Right atrium auricular region (tissue), 2 donors: ENCODE data around the gene STK39. TPM values are rescaled to one million over a fixed set of nuclear protein-coding genes. Genes with fewer than 3 reads are reported as not detected.

Source experiments
- DNase-seq: peaks from one replicate; pipeline ENCODE4 v3.0.0-alpha.2; 2019; ENCODE audit warnings: low spot score
- H3K27ac ChIP-seq, 2 donors: fragments of 200-600 bp; sonication (generic); 1 replicate in 1 of 2; 2 replicates in 1 of 2; pipeline ENCODE4 v1.5.1; 2016 to 2019
- H3K27me3 ChIP-seq, 2 donors: fragments of 200-600 bp; sonication (generic); one replicate each; pipeline versions ENCODE4 v1.5.1 to v1.6.0; 2017 to 2019
- H3K36me3 ChIP-seq: fragments of 200-600 bp; sonication (generic); one replicate; pipeline ENCODE4 v1.5.1; 2016
- H3K4me1 ChIP-seq, 2 donors: fragments of 200-600 bp; sonication (generic); one replicate each; pipeline versions ENCODE4 v1.5.1 to v1.6.0; 2017 to 2019
- H3K4me3 ChIP-seq, 2 donors: fragments of 200-600 bp; sonication (generic); 1 replicate in 1 of 2; 2 replicates in 1 of 2; pipeline ENCODE4 v1.5.1; 2017 to 2019; ENCODE audit warnings: mild to moderate bottlenecking in 1 of 2, moderate library complexity in 1 of 2
- H3K9me3 ChIP-seq, 2 donors: fragments of 200-600 bp; sonication (generic); one replicate each; pipeline ENCODE4 v1.5.1; 2019
- CTCF ChIP-seq, 2 donors: fragments of 200-600 bp; sonication (generic); IDR thresholded peaks; one replicate each; pipeline ENCODE4 v1.5.1; 2019; ENCODE audit warnings: antibody characterized with exemption in 2 of 2
- total RNA-seq, 2 donors: library from RNA; depleted of rRNA; stranded (reverse); fragments of >200 nt; gene quantifications; one replicate each; pipeline ENCODE4 v1.1.0, GENCODE V29; 2016

STK39 gene
- total RNA-seq, 2 donors from 2014 or later, result 6.0 to 13.6 TPM

GRCh38 chr2:167940734-167941507 lies 306.5 kb downstream of the STK39 start:
- H3K36me3 ChIP-seq, result no peaks in the 10 kb centered on the region
- peaks cover 0 to 2% of the 10 kb centered on the region in 2 donors for H3K4me1 ChIP-seq
- DNase-seq, result no peak
- H3K4me3 ChIP-seq, result no peak overlapping the region
- H3K27ac ChIP-seq, result no peak overlapping the region
- H3K27me3 ChIP-seq, result no peaks in the 10 kb centered on the region
- H3K9me3 ChIP-seq, result no peaks in the 10 kb centered on the region
- no peak for TF ChIP-seq CTCF (IDR thresholded peaks at IDR 0.05)

- DNase-seq, result no peak
- Histone ChIP-seq H3K36me3 (no peaks in the 10 kb centered on the region), H3K9me3 (no peaks in the 10 kb centered on the region), H3K4me1 (no peaks in the 10 kb centered on the region), H3K27ac (no peak overlapping the region), H3K4me3 (no peak overlapping the region), H3K27me3 (no peaks in the 10 kb centered on the region)
- TF ChIP-seq CTCF (IDR thresholded peaks at IDR 0.05), result no peak
Measured at GRCh38 chr2:167940346-167940725, 307.1 kb downstream of the STK39 start.

- Histone ChIP-seq H3K27me3 (no peaks in the 10 kb centered on the region), H3K27ac (no peak overlapping the region), H3K4me3 (no peak overlapping the region), H3K4me1 (no peaks in the 10 kb centered on the region), H3K36me3 (no peaks in the 10 kb centered on the region), H3K9me3 (no peaks in the 10 kb centered on the region)
- no peak for TF ChIP-seq CTCF (IDR thresholded peaks at IDR 0.05)
- DNase-seq, result no peak
Measured at GRCh38 chr2:167939514-167940345, 307.7 kb downstream of the STK39 start.

GRCh38 chr2:167937403-167937802 lies 310.0 kb downstream of the STK39 start:
- Histone ChIP-seq H3K4me3 (no peak overlapping the region), H3K36me3 (no peaks in the 10 kb centered on the region), H3K27me3 (no peaks in the 10 kb centered on the region), H3K4me1 (no peaks in the 10 kb centered on the region), H3K27ac (no peak overlapping the region), H3K9me3 (no peaks in the 10 kb centered on the region)
- DNase-seq, result no peak
- no peak for TF ChIP-seq CTCF (IDR thresholded peaks at IDR 0.05)

GRCh38 chr2:167935803-167936110 lies 311.6 kb downstream of the STK39 start:
- Histone ChIP-seq H3K9me3 (no peaks in the 10 kb centered on the region), H3K27me3 (no peaks in the 10 kb centered on the region), H3K27ac (no peak overlapping the region), H3K4me3 (no peak overlapping the region), H3K4me1 (no peaks in the 10 kb centered on the region), H3K36me3 (no peaks in the 10 kb centered on the region)
- DNase-seq, result no peak
- TF ChIP-seq CTCF (IDR thresholded peaks at IDR 0.05), result no peak
